Epithelial cell of proximal tubule (primary cell): ENCODE data around the gene PCDHB2. TPM values are rescaled to one million over a fixed set of nuclear protein-coding genes. Genes with fewer than 3 reads are reported as not detected.
A peak's percentile ranks its signal among the peaks of the same experiment; 100 is the strongest.

Experiments used
- DNase-seq: peaks from one replicate; pipeline ENCODE4 v3.0.0-alpha.2; 2011; ENCODE audit warnings: low read depth
- H3K4me3 ChIP-seq: 2 replicates; pipeline ENCODE4 v1.5.1; 2011; ENCODE audit warnings: low read depth, mild to moderate bottlenecking, low read length
- CTCF ChIP-seq: conservative IDR thresholded peaks from 2 replicates; pipeline ENCODE4 v1.5.1; 2012; ENCODE audit warnings: low read depth, mild to moderate bottlenecking, low read length
- total RNA-seq: library from RNA; depleted of rRNA; stranded (reverse); fragments of >200 nt; gene quantifications from 2 replicates; pipeline ENCODE4 v1.2.3, GENCODE V29; 2015

The PCDHB2 gene
- under 0.01 and 0.17 TPM in 2 replicates for total RNA-seq

GRCh38 chr5:141094481-141095262 is at the start of gene PCDHB2:
Gene PCDHB2 (plus strand): TSS chr5:141094615. CDS start chr5:141094791, 176 bp downstream.
- peak; percentile 41 for TF ChIP-seq CTCF
- H3K4me3 ChIP-seq = peak within 1 kb of the TSS; percentile 50
- no peak for DNase-seq

DNA sequence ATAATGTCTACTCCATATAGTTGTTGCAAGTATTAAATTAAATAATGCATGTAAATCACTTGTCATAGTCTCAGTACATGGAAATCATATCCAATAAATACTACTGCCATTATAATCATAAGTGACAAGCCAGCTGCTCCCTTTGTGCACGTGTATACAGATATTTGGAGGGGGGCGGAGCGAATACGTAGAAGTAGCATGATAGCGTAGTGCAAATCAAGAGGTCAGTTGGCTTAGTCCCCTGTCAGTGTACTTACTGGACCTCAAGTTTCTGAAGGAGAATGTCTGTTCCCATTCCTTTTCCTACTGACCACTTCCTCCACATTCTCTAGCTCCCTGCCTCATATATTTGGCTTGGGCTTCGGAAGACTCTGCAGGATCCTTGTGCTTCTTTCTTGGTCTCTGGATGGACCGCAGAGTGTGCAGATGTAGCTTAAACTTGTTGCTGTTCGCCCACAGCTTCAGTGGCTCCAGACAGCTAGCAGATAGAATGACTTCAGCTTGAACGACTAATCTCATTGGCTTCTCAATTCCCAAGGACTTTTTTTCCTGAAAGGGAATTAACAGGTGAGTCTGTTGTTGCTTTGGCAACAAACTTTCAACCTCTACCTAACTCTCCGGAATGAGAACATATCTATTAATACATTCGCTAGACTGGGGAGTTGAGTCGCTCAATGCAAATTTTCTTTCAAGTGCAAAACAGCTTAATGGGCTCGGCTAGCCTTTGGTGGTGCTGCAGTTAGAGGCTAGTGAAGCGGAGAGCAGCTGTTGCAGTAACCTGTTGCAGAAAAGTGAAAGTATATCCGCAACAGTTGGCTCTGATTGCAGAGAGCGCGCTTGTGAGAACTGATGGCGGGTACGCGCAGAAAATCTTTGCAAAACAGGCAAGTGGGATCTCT is 43.5 kb upstream of the PCDHB2 start, which contains the start of gene PCDHB1:
Gene PCDHB1, plus strand, starts transcription at position 753 of the 899 bp plus-strand sequence. Its CDS starts 97 bp downstream, at position 850.
- TF ChIP-seq CTCF = no peak
- peak within 1 kb of the TSS; percentile 60 for H3K4me3 ChIP-seq
- DNase-seq = no peak

DNA sequence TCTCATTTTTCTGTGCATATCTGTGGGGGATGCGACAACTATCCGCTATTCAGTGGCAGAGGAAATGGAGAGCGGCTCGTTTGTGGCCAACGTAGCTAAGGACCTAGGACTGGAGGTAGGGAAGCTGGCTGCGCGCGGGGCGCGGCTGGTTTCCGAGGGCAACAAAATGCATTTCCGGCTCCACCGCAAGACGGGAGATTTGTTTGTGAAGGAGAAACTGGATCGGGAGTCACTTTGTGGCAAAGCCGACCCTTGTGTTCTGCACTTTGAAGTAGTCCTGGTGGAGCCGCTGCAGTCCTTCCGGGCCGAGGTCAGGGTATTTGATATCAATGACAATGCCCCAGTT is 42.9 kb upstream of the PCDHB2 start:
- peak overlapping the region; percentile 60 for H3K4me3 ChIP-seq
- no peak for TF ChIP-seq CTCF
- DNase-seq = no peak

DNA sequence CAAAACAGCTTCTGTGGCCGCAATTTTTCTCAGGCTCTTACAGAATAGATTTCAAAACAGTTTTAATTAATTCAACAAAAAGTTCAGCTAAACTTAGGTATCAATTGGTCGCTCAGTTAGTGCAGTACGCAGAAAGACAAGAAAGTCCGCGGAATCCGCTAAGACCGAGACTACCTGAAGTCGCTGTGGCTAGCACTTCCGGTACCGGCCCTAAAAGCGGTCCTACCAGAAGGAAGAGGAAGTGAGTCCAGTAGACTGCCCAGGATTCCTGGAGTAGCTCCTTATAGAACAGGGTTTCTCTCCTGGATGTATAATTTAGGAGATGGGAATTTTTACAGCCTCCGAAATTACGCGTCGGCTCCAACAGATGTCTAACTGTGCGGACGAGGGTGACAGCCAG is 16.6 kb upstream of the PCDHB2 start:
- no peak for TF ChIP-seq CTCF
- H3K4me3 ChIP-seq = peak overlapping the region; percentile 10
- DNase-seq = no peak

DNA sequence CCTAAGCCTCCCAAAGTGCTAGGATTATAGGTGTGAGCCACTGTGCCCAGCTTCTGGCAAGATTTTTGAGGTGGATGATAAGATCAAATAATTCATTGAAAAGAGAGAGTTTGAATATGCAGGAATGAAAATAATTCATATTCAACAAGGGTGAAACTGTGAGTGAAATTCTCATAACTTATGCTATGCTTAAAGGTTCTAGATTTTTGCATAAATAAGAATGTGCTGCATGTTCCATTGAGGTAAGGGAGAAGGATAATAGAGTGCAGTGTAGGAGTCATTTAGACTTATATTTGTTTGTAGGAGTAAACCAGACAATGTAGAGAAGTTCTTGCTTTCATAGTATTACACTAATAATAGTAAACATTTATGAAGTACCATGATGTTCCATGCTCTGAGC is 12.2 kb upstream of the PCDHB2 start:
- no peak for DNase-seq
- no peak overlapping the region for H3K4me3 ChIP-seq
- TF ChIP-seq CTCF = no peak

GRCh38 chr5:141084487-141084989 is 9.9 kb upstream of the PCDHB2 start:
- peak overlapping the region; percentile 54 for H3K4me3 ChIP-seq
- DNase-seq = no peak
- peak; percentile 65 for TF ChIP-seq CTCF
